H1 (cell line): ENCODE data around the gene SV2A. TPM values are rescaled to one million over a fixed set of nuclear protein-coding genes. Genes with fewer than 3 reads are reported as not detected.

ENCODE experiments used
- CTCF ChIA-PET: fragments of 300-600 bp; sonication (Branson Sonifier 250); formaldehyde crosslinking; loops from one replicate; lab custom pipeline; 2021; ENCODE audit not compliant: partially characterized antibody; lab: Charles Lee
- POLR2A ChIA-PET: fragments of 300-600 bp; sonication (Branson Sonifier 250); formaldehyde crosslinking; loops from one replicate; lab custom pipeline; 2021; ENCODE audit warnings: inconsistent platforms; ENCODE audit not compliant: partially characterized antibody; lab: Charles Lee
- DNase-seq, 2 experiments: peaks; one replicate each; pipeline versions ENCODE4 v3.0.0 to v3.0.0-alpha.2; 2010 to 2022; ENCODE audit warnings: low spot score in 2 of 2, low read depth in 1 of 2, mixed read lengths in 1 of 2
- FAIRE-seq: peaks from 2 replicates; lab custom pipeline; 2011; peaks lifted over from hg19 to GRCh38; lab: Jason Lieb, UNC
- H2AFZ ChIP-seq: 2 replicates; pipeline ENCODE4 v1.8.1; 2012; ENCODE audit warnings: low read length, inconsistent platforms
- H2AK5ac ChIP-seq: 2 replicates; pipeline ENCODE4 v1.6.1; 2013; ENCODE audit warnings: low read depth, low read length
- H2BK120ac ChIP-seq: replicated peaks from 2 replicates; pipeline ENCODE3; 2013; ENCODE audit warnings: low read depth, low read length, inconsistent platforms
- H2BK12ac ChIP-seq: 2 replicates; pipeline ENCODE4 v1.6.1; 2013; ENCODE audit warnings: low read depth, low read length
- H2BK15ac ChIP-seq: 2 replicates; pipeline ENCODE4 v1.6.1; 2013; ENCODE audit warnings: low read length
- H2BK20ac ChIP-seq: 2 replicates; pipeline ENCODE4 v1.6.1; 2013; ENCODE audit warnings: low read length
- H2BK5ac ChIP-seq: 2 replicates; pipeline ENCODE4 v1.6.1; 2013; ENCODE audit warnings: low read depth, low read length
- H3K14ac ChIP-seq: 2 replicates; pipeline ENCODE4 v1.6.1; 2013; ENCODE audit warnings: inconsistent platforms; ENCODE audit not compliant: insufficient read length
- H3K18ac ChIP-seq: 2 replicates; pipeline ENCODE4 v1.6.1; 2013; ENCODE audit warnings: low read length; ENCODE audit errors: extremely low read depth
- H3K23ac ChIP-seq: 2 replicates; pipeline ENCODE4 v1.6.1; 2013; ENCODE audit warnings: inconsistent platforms; ENCODE audit not compliant: insufficient read length
- H3K23me2 ChIP-seq: 2 replicates; pipeline ENCODE4 v1.6.1; 2013; ENCODE audit warnings: low read depth, low read length
- H3K27ac ChIP-seq: 2 replicates; pipeline ENCODE4 v1.6.1; 2011; ENCODE audit warnings: low read depth, low read length, inconsistent platforms
- H3K27me3 ChIP-seq, 4 experiments: replicated peaks in 1 of 4; 1 replicate in 1 of 4; 2 replicates in 3 of 4; pipeline versions ENCODE4 v1.6.1 to v1.8.1; 2011 to 2013; ENCODE audit warnings: low read length in 3 of 4, mild to moderate bottlenecking in 3 of 4, inconsistent platforms in 2 of 4, mixed read lengths in 2 of 4, moderate library complexity in 1 of 4; ENCODE audit not compliant: control insufficient read depth in 3 of 4, insufficient read depth in 3 of 4; ENCODE audit errors: extremely low read depth in 1 of 4
- H3K36me3 ChIP-seq, 4 experiments: 2 replicates each; pipeline versions ENCODE4 v1.6.1 to v1.8.1; 2011 to 2013; ENCODE audit warnings: mild to moderate bottlenecking in 4 of 4, low read length in 3 of 4, moderate library complexity in 2 of 4, control low read depth in 1 of 4, inconsistent platforms in 1 of 4; ENCODE audit not compliant: insufficient read depth in 4 of 4, control insufficient read depth in 2 of 4
- H3K4ac ChIP-seq: replicated peaks from 2 replicates; pipeline ENCODE3; 2013; ENCODE audit warnings: low read length, low read depth, mixed read lengths, inconsistent platforms; ENCODE audit not compliant: insufficient read length
- H3K4me1 ChIP-seq, 4 experiments: replicated peaks in 1 of 4; 1 replicate in 1 of 4; 2 replicates in 3 of 4; pipeline versions ENCODE4 v1.6.1 to v1.8.1; 2011 to 2013; ENCODE audit warnings: low read length in 3 of 4, inconsistent platforms in 2 of 4, mixed read lengths in 1 of 4; ENCODE audit not compliant: insufficient read depth in 4 of 4, control insufficient read depth in 3 of 4
- H3K4me2 ChIP-seq, 2 experiments: 2 replicates each; pipeline versions ENCODE4 v1.6.1 to v1.8.1; 2011 to 2013; ENCODE audit warnings: low read depth in 2 of 2, low read length in 2 of 2, control low read depth in 1 of 2, inconsistent platforms in 1 of 2, mild to moderate bottlenecking in 1 of 2; ENCODE audit not compliant: insufficient read depth in 1 of 2
- H3K4me3 ChIP-seq, 4 experiments: fragments of 200-600, 300-600 bp in 1 of 4; sonication (generic), shearing (Covaris generic), sonication (Bioruptor Twin) in 1 of 4; 2 replicates each; pipeline versions ENCODE4 v1.5.1 to v1.8.1; 2011 to 2016; ENCODE audit warnings: low read length in 4 of 4, low read depth in 3 of 4, control low read depth in 2 of 4, inconsistent platforms in 2 of 4, mild to moderate bottlenecking in 2 of 4, mixed read lengths in 1 of 4, moderate library complexity in 1 of 4; ENCODE audit not compliant: insufficient read depth in 2 of 4; ENCODE audit errors: extremely low read depth in 1 of 4
- H3K56ac ChIP-seq: replicated peaks from 2 replicates; pipeline ENCODE3; 2013; ENCODE audit warnings: low read depth, mild to moderate bottlenecking, mixed read lengths, low read length, inconsistent platforms; ENCODE audit not compliant: insufficient read length
- H3K79me1 ChIP-seq: 2 replicates; pipeline ENCODE4 v1.6.1; 2013; ENCODE audit warnings: low read depth, low read length, control low read depth
- H3K79me2 ChIP-seq, 2 experiments: 2 replicates each; pipeline versions ENCODE4 v1.6.1 to v1.8.1; 2012 to 2013; ENCODE audit warnings: low read length in 2 of 2, mild to moderate bottlenecking in 2 of 2, inconsistent platforms in 1 of 2; ENCODE audit not compliant: insufficient read depth in 2 of 2, control insufficient read depth in 1 of 2
- H3K9ac ChIP-seq, 4 experiments: replicated peaks in 1 of 4; 1 replicate in 1 of 4; 2 replicates in 3 of 4; pipeline versions ENCODE4 v1.6.1 to v1.8.1; 2011 to 2013; ENCODE audit warnings: low read depth in 3 of 4, low read length in 3 of 4, control low read depth in 2 of 4, mild to moderate bottlenecking in 2 of 4, moderate library complexity in 2 of 4, inconsistent platforms in 1 of 4; ENCODE audit errors: extremely low read depth in 1 of 4
- H3K9me3 ChIP-seq, 2 experiments: 2 replicates each; pipeline versions ENCODE4 v1.6.1 to v1.8.1; 2012 to 2013; ENCODE audit warnings: mild to moderate bottlenecking in 2 of 2, moderate library complexity in 2 of 2, control low read depth in 1 of 2, inconsistent platforms in 1 of 2, low read depth in 1 of 2, low read length in 1 of 2, mixed read lengths in 1 of 2; ENCODE audit not compliant: insufficient read depth in 2 of 2
- H4K20me1 ChIP-seq, 2 experiments: replicated peaks in 1 of 2; 2 replicates each; pipeline versions ENCODE3 to v1.8.1; 2011 to 2013; ENCODE audit warnings: inconsistent platforms in 2 of 2, low read length in 2 of 2, mild to moderate bottlenecking in 1 of 2; ENCODE audit not compliant: insufficient read depth in 2 of 2, control insufficient read depth in 1 of 2
- H4K5ac ChIP-seq: 2 replicates; pipeline ENCODE4 v1.6.1; 2013; ENCODE audit warnings: low read length, low read depth, mixed read lengths, inconsistent platforms; ENCODE audit not compliant: insufficient read length
- H4K8ac ChIP-seq: 2 replicates; pipeline ENCODE4 v1.8.0; 2013; ENCODE audit warnings: mild to moderate bottlenecking, moderate library complexity, low read length, inconsistent platforms; ENCODE audit not compliant: insufficient read depth; ENCODE audit errors: extremely low read depth
- H4K91ac ChIP-seq: replicated peaks from 2 replicates; pipeline ENCODE3; 2013; ENCODE audit warnings: low read length, mixed read lengths, inconsistent platforms; ENCODE audit not compliant: insufficient read length
- CREB1 ChIP-seq: IDR thresholded peaks from 2 replicates; pipeline ENCODE4 v1.6.1; 2012; ENCODE audit warnings: inconsistent platforms
- EP300 ChIP-seq, 2 experiments: IDR thresholded peaks; 1 replicate in 1 of 2; 2 replicates in 1 of 2; pipeline ENCODE4 v1.6.1; 2011 to 2012; ENCODE audit warnings: low read depth in 2 of 2, low read length in 2 of 2, mild to moderate bottlenecking in 2 of 2, borderline replicate concordance in 1 of 2, inconsistent platforms in 1 of 2, moderate library complexity in 1 of 2
- GTF2F1 ChIP-seq: IDR thresholded peaks from 2 replicates; pipeline ENCODE4 v1.6.1; 2012; ENCODE audit warnings: low read depth, low read length, improper control_type of control experiment, borderline replicate concordance
- POU5F1 ChIP-seq: IDR thresholded peaks from 2 replicates; pipeline ENCODE4 v1.6.1; 2011; ENCODE audit warnings: low read depth, mild to moderate bottlenecking, low read length, moderate library complexity
- SIRT6 ChIP-seq: IDR thresholded peaks from one replicate; pipeline ENCODE4 v1.7.1; 2012; ENCODE audit warnings: low read length, inconsistent platforms
- SIX5 ChIP-seq: IDR thresholded peaks from 2 replicates; pipeline ENCODE4 v1.6.1; 2011; ENCODE audit warnings: mild to moderate bottlenecking, low read depth, low read length
- WGBS, 2 experiments: shearing (Covaris generic) in 1 of 2; methylation state at CpG; one replicate each; pipeline versions ENCODE4 v1.1.6 to v1.1.7; 2013 to 2015; ENCODE audit warnings: low lambda C conversion rate in 2 of 2, mixed read lengths in 2 of 2, inconsistent platforms in 1 of 2, low coverage in 1 of 2, missing lambda C conversion rate in 1 of 2; ENCODE audit not compliant: insufficient replicate concordance in 2 of 2, insufficient coverage in 1 of 2, insufficient read length in 1 of 2; ENCODE audit errors: extremely low coverage in 1 of 2, missing lambda C conversion rate in 1 of 2; 5-methylcytosine and 5-hydroxymethylcytosine counted together
- polyA plus RNA-seq, 7 experiments: library from polyadenylated mRNA; depleted of rRNA in 3 of 7; stranded (reverse) in 5 of 7; unstranded in 2 of 7; fragments of >200 nt in 5 of 7; fragments of 200-250 nt in 2 of 7; gene quantifications; 1 replicate in 5 of 7; 2 replicates in 1 of 7; 4 replicates in 1 of 7; pipeline versions ENCODE4 v1.2.1 to v1.2.3, GENCODE V29; 2011 to 2013; ENCODE audit warnings: missing spikeins in 2 of 7, mixed read lengths in 2 of 7
- total RNA-seq: library from RNA; stranded (reverse); fragmentation: NEBNext Ultra II Directional; extraction: Animal tissue kit (Norgen Biotek cat#: 25700); gene quantifications from 2 replicates; pipeline ENCODE4 v1.2.1, GENCODE V29; 2021

SV2A gene
- total and polyA plus RNA-seq, 2 of the 8 experiments (the other 6 are each of a cell fraction or from before 2014, with no cell fraction given), result 41.8 to 51.8 TPM

- peak overlapping the region; percentile 5; the same call in 1 of the 2 replicates for H4K8ac ChIP-seq
- H3K27me3 ChIP-seq, result no peaks in the 10 kb centered on the region
- no peak overlapping the region for H3K56ac ChIP-seq
- 92% methylated on average over 9 of the region's 9 CpGs; no CpG with 5 or more reads in 1 of the 2 experiments for WGBS, 2 experiments
- no peak overlapping the region for H2BK120ac ChIP-seq
- ChIA-PET POLR2A (interaction anchor here (1.0 to 1.9 kb wide), 3 partner anchors 10 to 38 kb away, joined by 3 to 7 read pairs (median 5); a partner anchor contains a TSS), CTCF (interaction anchor here (1.2 kb wide), 1 partner anchor 39 kb away, joined by 3 read pairs; a partner anchor contains a TSS)
- H3K4ac ChIP-seq, result no peak overlapping the region
- H4K91ac ChIP-seq, result no peak overlapping the region
- peaks cover 0 to 8% (median 4%) of the 10 kb centered on the region in 4 experiments; a peak in 4 of 7 replicates for H3K4me1 ChIP-seq
- peak overlapping the region; percentile 87 to 90; a peak in 3 of 4 replicates for H3K4me2 ChIP-seq
- no peak overlapping the region for H3K14ac ChIP-seq
- no peak overlapping the region for H2AK5ac ChIP-seq
- TF ChIP-seq GTF2F1, result no peak
- TF ChIP-seq CREB1, result no peak
- no peak for TF ChIP-seq EP300 (IDR thresholded peaks at IDR 0.05; ENCODE audit: borderline replicate concordance in 1 of 2, low read depth in 2 of 2, low read length in 2 of 2)
- no peak for TF ChIP-seq POU5F1
- TF ChIP-seq SIX5, result no peak
- no peak for TF ChIP-seq SIRT6
- H3K79me2 ChIP-seq, result peaks cover 8 to 28% of the 10 kb centered on the region in 2 experiments
- peaks cover 19 to 41% (median 39%) of the 10 kb centered on the region in 4 experiments for H3K36me3 ChIP-seq
- H3K79me1 ChIP-seq, result peaks cover 5% of the 10 kb centered on the region
- H3K23ac ChIP-seq, result no peak overlapping the region
- no peak overlapping the region for H3K9ac ChIP-seq
- H3K9me3 ChIP-seq, result no peaks in the 10 kb centered on the region
- no peak overlapping the region for H2BK15ac ChIP-seq
- FAIRE-seq (no peak), DNase-seq (no peak)
- H2BK12ac ChIP-seq, result no peak overlapping the region
- no peak overlapping the region for H3K18ac ChIP-seq
- H4K20me1 ChIP-seq, result no peaks in the 10 kb centered on the region
- peak overlapping the region; percentile 7; the same call in 1 of the 2 replicates for H3K27ac ChIP-seq
- peaks cover 5% of the 10 kb centered on the region for H3K23me2 ChIP-seq
- H2BK5ac ChIP-seq, result no peak overlapping the region
- no peak overlapping the region for H2BK20ac ChIP-seq
- H4K5ac ChIP-seq, result no peak overlapping the region
- no peak overlapping the region for H2AFZ ChIP-seq
- H3K4me3 ChIP-seq, result peak overlapping the region in 2 of 4 experiments; percentile 85 to 95; a peak in 4 of 8 replicates
These were observed 8.7 kb upstream of the SV2A start for GRCh38 chr1:149926296-149926695.
